Thyroid gland (tissue), 4 donors: ENCODE data around the gene NUPR2. TPM values are rescaled to one million over a fixed set of nuclear protein-coding genes. Genes with fewer than 3 reads are reported as not detected.
"Not testable (repeated sequence)": the region's sequence is repeated elsewhere in the genome, so short reads cannot be mapped to it uniquely, and the experiment has no call there.

ENCODE experiments used
- DNase-seq, 2 donors: peaks; one replicate each; pipeline ENCODE4 v3.0.0-alpha.2; 2019
- H3K27ac ChIP-seq, 3 donors: fragments of 200-600 bp; sonication (generic); 1 replicate in 2 of 3; 2 replicates in 1 of 3; pipeline ENCODE4 v1.5.1; 2016 to 2019; ENCODE audit warnings: mild to moderate bottlenecking in 1 of 3, moderate library complexity in 1 of 3
- H3K27me3 ChIP-seq: fragments of 200-600 bp; sonication (generic); one replicate; pipeline ENCODE4 v1.5.1; 2019
- H3K36me3 ChIP-seq, 2 donors: fragments of 200-600 bp; sonication (generic); one replicate each; pipeline ENCODE4 v1.5.1; 2016 to 2019
- H3K4me1 ChIP-seq, 2 donors: fragments of 200-600 bp; sonication (generic); one replicate each; pipeline ENCODE4 v1.5.1; 2017 to 2019
- H3K4me3 ChIP-seq, 3 donors: fragments of 200-600 bp; sonication (generic); replicated peaks in 1 of 3; 1 replicate in 2 of 3; 2 replicates in 1 of 3; pipeline ENCODE4 v1.5.1; 2016; ENCODE audit warnings: mild to moderate bottlenecking in 1 of 3
- H3K9me3 ChIP-seq: fragments of 200-600 bp; sonication (generic); one replicate; pipeline ENCODE4 v1.5.1; 2017
- CTCF ChIP-seq, 6 experiments: fragments of 200-600 bp in 3 of 6; fragments of 450-650 bp in 3 of 6; sonication (generic) in 3 of 6; IDR thresholded peaks; one replicate each; pipeline ENCODE4 v1.5.1; 2016 to 2019; ENCODE audit warnings: antibody characterized with exemption in 6 of 6, mild to moderate bottlenecking in 2 of 6, inconsistent platforms in 1 of 6, moderate library complexity in 1 of 6
- POLR2A ChIP-seq, 2 donors: fragments of 450-650 bp; IDR thresholded peaks; one replicate each; pipeline ENCODE4 v1.6.1; 2017; ENCODE audit warnings: antibody characterized with exemption in 2 of 2, mild to moderate bottlenecking in 2 of 2, moderate library complexity in 1 of 2
- WGBS, 2 donors: methylation state at CpG; one replicate each; pipeline ENCODE4 v1.1.5; 2017; 5-methylcytosine and 5-hydroxymethylcytosine counted together
- intact Hi-C: fragments of 100-400 bp; cut with DNase I; formaldehyde crosslinking; loops from one replicate; pipeline ENCODE4 v1.15.1; 2023
- total RNA-seq, 4 donors: library from RNA; depleted of rRNA; stranded (reverse); fragments of >200 nt; gene quantifications; one replicate each; pipeline ENCODE4 v1.2.3, GENCODE V29; 2016

The NUPR2 gene
- total RNA-seq, 4 donors from 2014 or later, result 26.3 to 38.5 (median 34.5) TPM

GRCh38 chr7:56106108-56107073 is 9.8 kb downstream of the NUPR2 start, which contains the start of gene CHCHD2:
Gene CHCHD2, minus strand, starts transcription at chr7:56106476. Its CDS starts 63 bp downstream, at chr7:56106413.
- H3K27ac ChIP-seq, result peak within 1 kb of the TSS; percentile 50 to 93 (median 83)
- H3K36me3 ChIP-seq, result peaks cover 29% of the 10 kb centered on the region in 2 donors
- WGBS, 2 donors, result 2 to 5% methylated on average over 30 to 47 of the region's 57 CpGs
- peak within 1 kb of the TSS; percentile 59 to 95 (median 70) for H3K4me3 ChIP-seq
- intact Hi-C loops, result no loop called here
- DNase-seq, result peak; percentile 98
- no peaks in the 10 kb centered on the region for H3K9me3 ChIP-seq
- TF ChIP-seq CTCF (IDR thresholded peaks at IDR 0.05), result no peak
- TF ChIP-seq POLR2A (IDR thresholded peaks at IDR 0.05), result peak; percentile 73 to 93
- H3K27me3 ChIP-seq, result no peaks in the 10 kb centered on the region
- H3K4me1 ChIP-seq, result peaks cover 8 to 10% of the 10 kb centered on the region in 2 donors

- intact Hi-C loops, result no loop called here
- H3K27me3 ChIP-seq, result no peaks in the 10 kb centered on the region
- no peak for DNase-seq
- H3K36me3 ChIP-seq, result peaks cover 37 to 38% of the 10 kb centered on the region in 2 donors
- WGBS, 2 donors, result 19 to 22% methylated on average over 6 of the region's 6 CpGs
- no peak for TF ChIP-seq CTCF (IDR thresholded peaks at IDR 0.05)
- no peak for TF ChIP-seq POLR2A (IDR thresholded peaks at IDR 0.05)
- peak overlapping the region in 2 of 3 donors; percentile 59 to 95 for H3K4me3 ChIP-seq
- peak overlapping the region; percentile 50 to 93 (median 83) for H3K27ac ChIP-seq
- peaks cover 8 to 10% of the 10 kb centered on the region in 2 donors for H3K4me1 ChIP-seq
- H3K9me3 ChIP-seq, result no peaks in the 10 kb centered on the region
Measured at GRCh38 chr7:56105508-56105907, 10.7 kb downstream of the NUPR2 start.

GRCh38 chr7:56104138-56104537 is 12.1 kb downstream of the NUPR2 start:
- H3K36me3 ChIP-seq, result peaks cover 45 to 50% of the 10 kb centered on the region in 2 donors
- H3K4me1 ChIP-seq, H3K9me3 ChIP-seq, H3K27ac ChIP-seq, H3K27me3 ChIP-seq, H3K4me3 ChIP-seq, DNase-seq, intact Hi-C loops: not testable (repeated sequence)
- 92 to 93% methylated on average over 8 to 9 of the region's 9 CpGs for WGBS, 2 donors

- no peaks in the 10 kb centered on the region for H3K27me3 ChIP-seq
- WGBS, 2 donors, result 84 to 96% methylated on average over 3 of the region's 3 CpGs
- no peak overlapping the region for H3K27ac ChIP-seq
- H3K36me3 ChIP-seq, result peaks cover 45 to 51% of the 10 kb centered on the region in 2 donors
- no peak for TF ChIP-seq CTCF (IDR thresholded peaks at IDR 0.05)
- no peak for TF ChIP-seq POLR2A (IDR thresholded peaks at IDR 0.05)
- H3K4me1 ChIP-seq, result peaks cover 0 to 7% of the 10 kb centered on the region in 2 donors
- no peaks in the 10 kb centered on the region for H3K9me3 ChIP-seq
- H3K4me3 ChIP-seq, result no peak overlapping the region
- intact Hi-C loops, result loop anchor here (10.0 kb wide), 1 partner anchor 455 kb away; no protein-coding TSS in a partner anchor
- no peak for DNase-seq
Measured at GRCh38 chr7:56099653-56100052, 16.6 kb downstream of the NUPR2 start.

GRCh38 chr7:56098187-56099008 is 17.8 kb downstream of the NUPR2 start:
- not testable (repeated sequence) for H3K4me3 ChIP-seq, H3K4me1 ChIP-seq, H3K9me3 ChIP-seq, H3K27me3 ChIP-seq, DNase-seq
- Histone ChIP-seq H3K36me3 (peaks cover 37 to 43% of the 10 kb centered on the region in 2 donors), H3K27ac (peak overlapping the region in 1 of 3 donors; percentile 12)
- 96% methylated on average over 8 of the region's 8 CpGs for WGBS, 2 donors
- intact Hi-C loops, result loop anchor here (10.0 kb wide), 1 partner anchor 454 kb away; no protein-coding TSS in a partner anchor
